GM13976 (cell line): ENCODE data around the gene CD300C.
"Not testable (repeated sequence)": the region's sequence is repeated elsewhere in the genome, so short reads cannot be mapped to it uniquely, and the experiment has no call there.

Source experiments
- DNase-seq: peaks from one replicate; pipeline ENCODE4 v3.0.0; 2012; ENCODE audit warnings: low spot score
- in situ Hi-C: fragments of 300-500 bp; cut with MboI; formaldehyde crosslinking; loops from one replicate; pipeline ENCODE4 v1.12.0; 2022; ENCODE audit warnings: low sequenced_read_pairs, mixed read lengths, inconsistent platforms; ENCODE audit not compliant: unreplicated experiment
- TF ChIP-seq, protein P1 (sequence below): IDR thresholded peaks from 2 replicates; pipeline ENCODE4 v1.5.1; 2012; ENCODE audit warnings: borderline replicate concordance, mild to moderate bottlenecking; ENCODE audit not compliant: insufficient read depth; ENCODE audit errors: extremely low read depth, missing control alignments, control extremely low read depth

Gene CD300C

DNA sequence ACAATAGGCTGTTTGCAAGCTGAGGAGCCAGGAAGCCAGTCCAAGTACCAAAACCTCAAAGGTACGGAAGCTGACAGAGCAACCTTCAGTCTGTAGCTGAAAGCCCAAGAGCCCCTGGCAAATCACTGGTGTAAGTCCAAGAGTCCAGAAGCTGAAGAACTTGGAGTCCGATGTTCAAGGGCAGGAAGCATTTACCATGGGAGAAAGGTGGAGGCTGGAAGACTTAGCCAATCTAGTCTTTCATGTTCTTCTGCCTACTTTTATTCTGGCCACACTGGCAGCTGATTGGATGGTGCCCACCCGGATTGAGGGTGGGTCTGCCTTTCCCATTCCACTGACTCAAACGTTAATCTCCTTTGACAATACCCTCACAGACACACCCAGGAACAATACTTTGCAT is 30.0 kb downstream of the CD300C start:
- in situ Hi-C loops = no loop called here
- TF ChIP-seq, protein P1, sequence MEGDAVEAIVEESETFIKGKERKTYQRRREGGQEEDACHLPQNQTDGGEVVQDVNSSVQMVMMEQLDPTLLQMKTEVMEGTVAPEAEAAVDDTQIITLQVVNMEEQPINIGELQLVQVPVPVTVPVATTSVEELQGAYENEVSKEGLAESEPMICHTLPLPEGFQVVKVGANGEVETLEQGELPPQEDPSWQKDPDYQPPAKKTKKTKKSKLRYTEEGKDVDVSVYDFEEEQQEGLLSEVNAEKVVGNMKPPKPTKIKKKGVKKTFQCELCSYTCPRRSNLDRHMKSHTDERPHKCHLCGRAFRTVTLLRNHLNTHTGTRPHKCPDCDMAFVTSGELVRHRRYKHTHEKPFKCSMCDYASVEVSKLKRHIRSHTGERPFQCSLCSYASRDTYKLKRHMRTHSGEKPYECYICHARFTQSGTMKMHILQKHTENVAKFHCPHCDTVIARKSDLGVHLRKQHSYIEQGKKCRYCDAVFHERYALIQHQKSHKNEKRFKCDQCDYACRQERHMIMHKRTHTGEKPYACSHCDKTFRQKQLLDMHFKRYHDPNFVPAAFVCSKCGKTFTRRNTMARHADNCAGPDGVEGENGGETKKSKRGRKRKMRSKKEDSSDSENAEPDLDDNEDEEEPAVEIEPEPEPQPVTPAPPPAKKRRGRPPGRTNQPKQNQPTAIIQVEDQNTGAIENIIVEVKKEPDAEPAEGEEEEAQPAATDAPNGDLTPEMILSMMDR = no peak
- no peak for DNase-seq

DNA sequence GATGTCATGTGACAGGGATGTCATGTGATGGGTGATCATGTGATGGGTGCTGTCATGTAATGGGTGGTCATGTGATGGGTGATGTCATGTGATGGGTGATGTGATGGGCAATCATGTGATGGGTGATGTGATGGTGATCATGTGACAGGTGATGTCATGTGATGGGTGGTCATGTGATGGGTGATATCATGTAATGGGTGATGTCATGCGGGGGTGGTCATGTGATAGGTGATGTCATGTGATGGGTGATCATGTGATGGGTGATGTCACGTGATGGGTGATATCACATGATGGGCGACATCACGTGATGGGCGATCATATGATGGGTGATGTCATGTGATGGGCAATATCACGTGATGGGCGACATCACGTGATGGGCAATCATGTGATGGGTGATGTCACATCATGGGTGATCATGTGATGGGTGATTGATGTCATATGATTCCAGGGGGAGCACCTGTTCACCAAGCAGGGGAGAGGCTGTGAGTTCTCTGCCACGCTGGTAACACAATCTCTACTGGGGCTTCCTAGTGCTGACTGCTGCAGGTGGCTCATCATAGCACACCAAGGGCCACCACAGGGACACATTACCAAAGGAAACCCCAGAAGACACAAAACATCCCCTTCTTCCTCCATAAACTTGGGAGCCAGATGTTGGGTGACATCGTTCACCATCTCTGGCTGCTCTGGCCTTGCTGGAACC is 31.1 kb downstream of the CD300C start:
- DNase-seq = no peak
- TF ChIP-seq, protein P1 = no peak

DNA sequence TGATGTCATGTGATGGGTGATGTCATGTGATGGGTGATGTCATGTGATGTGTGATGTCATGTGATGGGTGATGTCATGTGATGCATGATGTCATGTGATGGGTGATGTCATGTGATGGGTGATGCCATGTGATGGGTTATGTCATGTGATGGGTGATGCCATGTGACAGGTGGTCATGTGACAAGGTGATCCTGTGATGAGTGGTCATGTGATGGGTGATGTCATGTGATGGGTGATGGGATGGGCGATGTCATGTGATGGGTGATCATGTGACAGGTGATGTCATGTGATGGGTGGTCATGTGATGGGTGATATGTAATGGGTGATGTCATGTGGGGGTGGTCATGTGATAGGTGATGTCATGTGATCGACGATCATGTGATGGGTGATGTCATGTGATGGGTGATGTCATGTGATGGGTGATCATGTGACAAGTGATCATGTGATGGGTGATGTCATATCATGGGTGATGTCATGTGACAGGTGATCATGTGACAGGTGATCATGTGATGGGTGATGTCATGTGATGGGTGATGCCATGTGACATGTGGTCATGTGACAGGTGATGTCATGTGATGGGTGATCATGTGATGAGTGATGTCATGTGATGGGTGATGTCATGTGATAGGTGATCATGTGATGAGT is 31.8 kb downstream of the CD300C start:
- TF ChIP-seq, protein P1 = no peak
- DNase-seq = no peak
- in situ Hi-C loops = no loop called here

More for the DNA sequence above, 31.1 kb downstream of the CD300C start:
- in situ Hi-C loops = no loop called here

DNA sequence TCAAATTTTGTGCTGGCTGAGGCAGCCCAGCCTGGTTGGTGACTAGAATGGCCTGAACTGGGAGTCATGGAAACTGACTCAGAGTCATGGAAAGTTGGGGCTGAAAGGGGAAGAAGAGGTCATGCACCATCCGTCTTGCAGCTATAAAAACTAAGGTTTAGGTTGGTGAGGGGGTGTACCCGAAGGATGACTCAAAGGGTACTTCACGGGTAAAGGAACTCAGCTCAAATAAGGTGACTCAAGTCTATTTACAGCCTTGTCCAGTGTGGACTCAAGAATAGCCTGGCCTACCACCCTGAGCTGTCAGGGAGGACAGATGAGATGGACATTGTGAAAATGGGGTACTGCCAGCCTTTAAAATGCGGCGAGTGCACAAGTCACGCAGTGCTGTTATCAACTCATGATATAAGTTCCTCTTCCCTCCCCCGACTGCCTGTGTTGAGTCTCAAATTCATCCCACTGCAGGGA is 33.3 kb downstream of the CD300C start:
- in situ Hi-C loops = no loop called here
- TF ChIP-seq, protein P1 = no peak
- no peak for DNase-seq

DNA sequence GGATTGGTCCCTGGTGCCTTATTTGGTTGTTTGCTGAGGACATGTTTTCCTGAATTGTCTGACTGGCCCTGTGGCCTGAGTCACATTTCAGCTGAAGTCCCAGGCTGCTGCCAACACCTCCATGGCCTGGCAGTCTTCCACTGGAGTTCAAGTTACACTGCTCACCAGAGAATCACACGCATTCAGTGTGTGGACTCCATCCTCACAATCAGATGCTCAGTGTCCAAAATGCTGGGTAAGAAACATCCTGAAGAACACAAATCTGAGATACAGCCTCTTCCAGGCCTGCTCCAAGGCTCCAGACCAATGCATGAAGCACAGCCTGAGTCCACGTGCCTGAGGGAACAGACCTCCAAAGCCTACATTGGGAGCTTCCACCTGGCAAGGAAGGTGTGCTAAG is 33.9 kb downstream of the CD300C start:
- TF ChIP-seq, protein P1 = no peak
- DNase-seq = no peak
- in situ Hi-C loops = no loop called here

DNA sequence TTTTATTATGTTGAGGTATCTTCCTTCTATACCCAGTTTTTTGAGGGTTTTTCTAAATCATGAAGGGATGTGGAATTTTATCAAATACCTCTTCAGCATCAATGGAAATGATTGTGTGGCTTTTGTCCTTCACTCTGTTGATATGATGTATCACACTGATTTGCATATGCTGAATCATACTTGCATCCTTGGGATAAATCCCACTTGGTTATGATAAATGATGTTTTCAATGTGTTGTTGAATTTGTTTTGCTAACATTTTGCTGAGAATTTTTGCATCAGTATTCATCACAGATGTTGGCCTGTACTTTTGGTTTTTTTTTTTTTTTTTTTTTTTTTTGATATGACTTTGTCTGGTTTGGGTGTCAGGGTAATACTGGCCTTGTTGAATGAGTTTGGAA is 37.8 kb downstream of the CD300C start:
- in situ Hi-C loops = no loop called here
- TF ChIP-seq, protein P1 = no peak

DNA sequence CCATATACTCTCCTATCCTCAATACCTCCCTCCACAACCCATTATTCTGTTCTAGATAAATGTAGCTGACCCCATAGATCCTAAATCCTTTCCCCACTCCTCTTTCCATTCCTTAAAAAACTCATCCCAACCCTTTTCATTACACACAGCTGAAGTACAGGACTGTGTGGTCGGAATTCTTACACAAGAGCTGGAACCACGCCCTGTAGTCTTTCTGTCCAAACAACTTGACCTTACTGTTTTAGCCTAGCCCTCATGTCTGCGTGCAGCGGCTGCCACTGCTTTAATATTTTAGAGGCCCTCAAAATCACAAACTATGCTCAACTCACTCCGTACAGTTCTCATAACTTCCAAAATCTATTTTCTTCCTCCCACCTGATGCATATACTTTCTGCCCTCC is 42.0 kb downstream of the CD300C start:
- in situ Hi-C loops, DNase-seq: not testable (repeated sequence)

More for the DNA sequence above, 37.8 kb downstream of the CD300C start:
- DNase-seq = no peak
